Measurements from ENCODE around the gene NFIA. TPM values are rescaled to one million over a fixed set of nuclear protein-coding genes. Genes with fewer than 3 reads are reported as not detected.
A peak's percentile ranks its signal among the peaks of the same experiment; 100 is the strongest.

The NFIA gene
- total RNA-seq (2016; rRNA removed; fragmentation: Illumina TruSeq; extraction: Trizol): 14.8 and 28.5 TPM in 2 replicates
- 8.1 and 8.4 TPM in 2 replicates for total RNA-seq (2016; cell fraction: cytosol; rRNA removed; fragmentation: Illumina TruSeq; extraction: Trizol; ENCODE audit: low read depth)
- total RNA-seq (2016; cell fraction: insoluble cytoplasmic fraction; rRNA removed; fragmentation: Illumina TruSeq; extraction: Trizol): 11.5 and 25.9 TPM in 2 replicates
- 7.4 and 7.5 TPM in 2 replicates for total RNA-seq (2016; cell fraction: membrane; rRNA removed; fragmentation: Illumina TruSeq; extraction: Trizol)
- total RNA-seq (2016; cell fraction: nucleus; rRNA removed; fragmentation: Illumina TruSeq; extraction: Trizol): 110 and 115 TPM in 2 replicates
- polyA plus RNA-seq (2011; rRNA removed): 14.1 and 14.7 TPM in 2 replicates
- 11.0 and 12.6 TPM in 2 replicates for polyA plus RNA-seq (2011; cell fraction: cytosol; rRNA removed)
- 20.1 and 25.7 TPM in 2 replicates for polyA plus RNA-seq (2011; cell fraction: nucleus; rRNA removed)
- polyA plus RNA-seq (2012): 4.5 and 5.7 TPM in 2 replicates
- 0.64 and 0.71 TPM in 2 replicates for polyA plus RNA-seq (2016; cell fraction: cytosol; fragmentation: Illumina TruSeq; extraction: Trizol; ENCODE audit: low read depth)
- polyA plus RNA-seq (2016; cell fraction: insoluble cytoplasmic fraction; fragmentation: Illumina TruSeq; extraction: Trizol; ENCODE audit: low read depth): 11.5 and 13.5 TPM in 2 replicates
- 3.0 and 3.1 TPM in 2 replicates for polyA plus RNA-seq (2016; cell fraction: membrane; fragmentation: Illumina TruSeq; extraction: Trizol; ENCODE audit: low read depth)
- 15.9 and 21.9 TPM in 2 replicates for polyA plus RNA-seq (2016; cell fraction: nucleus; fragmentation: Illumina TruSeq; extraction: Trizol; ENCODE audit: insufficient read depth, low read depth)
- polyA minus RNA-seq (2011; rRNA and poly(A)+ RNA removed; ENCODE audit: low replicate concordance): 62.5 and 117 TPM in 2 replicates
- polyA minus RNA-seq (2011; cell fraction: cytosol; rRNA and poly(A)+ RNA removed): 18.3 and 19.2 TPM in 2 replicates
- polyA minus RNA-seq (2011; cell fraction: nucleus; rRNA and poly(A)+ RNA removed): 167 and 202 TPM in 2 replicates
- percentile 92 among the genes with signal in this experiment for Bru-seq, nascent RNA
- percentile 73 among the genes with signal in this experiment for BruChase-seq, experiment 1, labeled RNA remaining after a 6-hour chase
- BruChase-seq, experiment 2, labeled RNA remaining after a 2-hour chase: percentile 89 among the genes with signal in this experiment
- long read RNA-seq, experiment 1, full-length matches to known transcripts: 3 of 16 reads
- long read RNA-seq, experiment 1, partial matches to known transcripts: 5 of 16 reads
- long read RNA-seq, experiment 1, other reads (novel, unspliced or antisense): 8 of 16 reads
- long read RNA-seq, experiment 2, full-length matches to known transcripts: 5 of 8 reads
- long read RNA-seq, experiment 2, partial matches to known transcripts: 1 of 8 reads
- long read RNA-seq, experiment 2, other reads (novel, unspliced or antisense): 2 of 8 reads

GRCh38 chr1:61082311-61083012 lies at the start of gene NFIA:
NFIA (plus strand) TSS chr1:61082561.
- intact Hi-C loops (cut with micrococcal nuclease; ENCODE audit: unreplicated experiment): loop anchor here (2.0 to 10.0 kb wide), 2 partner anchors 102 to 142 kb away; no protein-coding TSS in a partner anchor
- POLR2A ChIA-PET: interaction anchor here (0.6 to 1.9 kb wide), 24 partner anchors 10 to 255 kb away, joined by 3 to 11 read pairs (median 4); no protein-coding TSS in a partner anchor
- Histone ChIP-seq H3K4me3 (replicated peaks in 1 of 3; ENCODE audit: insufficient read depth in 1 of 3, low read depth in 2 of 3, low read length in 3 of 3) (peak within 1 kb of the TSS; percentile 83 to 96 (median 95)), H3K36me3 (replicated peaks in 1 of 2; ENCODE audit: control insufficient read depth in 1 of 2, insufficient read depth in 2 of 2, low read length in 2 of 2) (no peaks in the 10 kb centered on the region), H3K4me1 (ENCODE audit: insufficient read depth, low read length) (peaks cover 58% of the 10 kb centered on the region), H2AFZ (ENCODE audit: low read length) (peak within 1 kb of the TSS; percentile 25), H3K27me3 (ENCODE audit: control insufficient read depth in 1 of 2, insufficient read depth in 2 of 2, low read length in 2 of 2) (no peaks in the 10 kb centered on the region; a peak in 1 of 5 replicates), H4K20me1 (ENCODE audit: insufficient read depth, low read length) (peaks cover 18% of the 10 kb centered on the region; the same call in 1 of the 2 replicates), H3K4me2 (ENCODE audit: low read depth, low read length) (peak within 1 kb of the TSS; percentile 81), H3K9me3 (ENCODE audit: low read length) (no peaks in the 10 kb centered on the region), H3K27ac (ENCODE audit: extremely low read length, insufficient read depth, low read length) (peak within 1 kb of the TSS; percentile 95), H3K9ac (ENCODE audit: insufficient read depth, low read depth, low read length) (peak within 1 kb of the TSS; percentile 92), H3K79me2 (ENCODE audit: insufficient read depth, low read length) (peaks cover 65% of the 10 kb centered on the region)
- in situ Hi-C loops (cut with HindIII; ENCODE audit: extremely low pct_ligation_motif_present, low pct_unique_long_range_greater_than_20kb): no loop called here
- ATAC-seq (peak; percentile 78), FAIRE-seq (no peak), DNase-seq (ENCODE audit: low spot score) (peak; percentile 83)
- WGBS (ENCODE audit: low lambda C conversion rate): under 1% methylated on average over 17 of the region's 73 CpGs
- CTCF ChIA-PET (ENCODE audit: low intra/inter-chr PET ratio, low total read pairs): no interaction called here
- BruUV-seq (replicated peaks): no TSS peak
- TF ChIP-seq MAZ (IDR thresholded peaks at IDR 0.05; ENCODE audit: borderline replicate concordance, low read depth, low read length): peak; percentile 36; the same call in 1 of the 2 replicates
- no peak for TF ChIP-seq MAZ (CRISPR knock-in tag; IDR thresholded peaks at IDR 0.05; ENCODE audit: low read depth)
- peak; percentile 35 for TF ChIP-seq KAT7 (CRISPR knock-in tag; IDR thresholded peaks at IDR 0.05; ENCODE audit: borderline replicate concordance)
- TF ChIP-seq, protein P1, sequence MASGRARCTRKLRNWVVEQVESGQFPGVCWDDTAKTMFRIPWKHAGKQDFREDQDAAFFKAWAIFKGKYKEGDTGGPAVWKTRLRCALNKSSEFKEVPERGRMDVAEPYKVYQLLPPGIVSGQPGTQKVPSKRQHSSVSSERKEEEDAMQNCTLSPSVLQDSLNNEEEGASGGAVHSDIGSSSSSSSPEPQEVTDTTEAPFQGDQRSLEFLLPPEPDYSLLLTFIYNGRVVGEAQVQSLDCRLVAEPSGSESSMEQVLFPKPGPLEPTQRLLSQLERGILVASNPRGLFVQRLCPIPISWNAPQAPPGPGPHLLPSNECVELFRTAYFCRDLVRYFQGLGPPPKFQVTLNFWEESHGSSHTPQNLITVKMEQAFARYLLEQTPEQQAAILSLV (CRISPR knock-in tag; IDR thresholded peaks at IDR 0.05; ENCODE audit: borderline replicate concordance): peak; percentile 23; the same call in 1 of the 2 replicates
- TF ChIP-seq ZNF563 (CRISPR knock-in tag; IDR thresholded peaks at IDR 0.05): no peak
- TF ChIP-seq MXI1 (IDR thresholded peaks at IDR 0.05; ENCODE audit: borderline replicate concordance, low read depth, low read length): no peak
- TF ChIP-seq MYC (CRISPR knock-in tag; IDR thresholded peaks at IDR 0.05; ENCODE audit: borderline replicate concordance): peak; percentile 6; the same call in 1 of the 2 replicates
- TF ChIP-seq ZNF790 (CRISPR knock-in tag; IDR thresholded peaks at IDR 0.05; ENCODE audit: borderline replicate concordance): no peak; the same call in 1 of the 2 replicates
- peak; percentile 20; the same call in 1 of the 2 replicates for TF ChIP-seq RAD21 (CRISPR knock-in tag; IDR thresholded peaks at IDR 0.05)
- peak; percentile 42 for TF ChIP-seq RBFOX2 (IDR thresholded peaks at IDR 0.05; ENCODE audit: low read depth, low read length)
- TF ChIP-seq, protein P2, sequence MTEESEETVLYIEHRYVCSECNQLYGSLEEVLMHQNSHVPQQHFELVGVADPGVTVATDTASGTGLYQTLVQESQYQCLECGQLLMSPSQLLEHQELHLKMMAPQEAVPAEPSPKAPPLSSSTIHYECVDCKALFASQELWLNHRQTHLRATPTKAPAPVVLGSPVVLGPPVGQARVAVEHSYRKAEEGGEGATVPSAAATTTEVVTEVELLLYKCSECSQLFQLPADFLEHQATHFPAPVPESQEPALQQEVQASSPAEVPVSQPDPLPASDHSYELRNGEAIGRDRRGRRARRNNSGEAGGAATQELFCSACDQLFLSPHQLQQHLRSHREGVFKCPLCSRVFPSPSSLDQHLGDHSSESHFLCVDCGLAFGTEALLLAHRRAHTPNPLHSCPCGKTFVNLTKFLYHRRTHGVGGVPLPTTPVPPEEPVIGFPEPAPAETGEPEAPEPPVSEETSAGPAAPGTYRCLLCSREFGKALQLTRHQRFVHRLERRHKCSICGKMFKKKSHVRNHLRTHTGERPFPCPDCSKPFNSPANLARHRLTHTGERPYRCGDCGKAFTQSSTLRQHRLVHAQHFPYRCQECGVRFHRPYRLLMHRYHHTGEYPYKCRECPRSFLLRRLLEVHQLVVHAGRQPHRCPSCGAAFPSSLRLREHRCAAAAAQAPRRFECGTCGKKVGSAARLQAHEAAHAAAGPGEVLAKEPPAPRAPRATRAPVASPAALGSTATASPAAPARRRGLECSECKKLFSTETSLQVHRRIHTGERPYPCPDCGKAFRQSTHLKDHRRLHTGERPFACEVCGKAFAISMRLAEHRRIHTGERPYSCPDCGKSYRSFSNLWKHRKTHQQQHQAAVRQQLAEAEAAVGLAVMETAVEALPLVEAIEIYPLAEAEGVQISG (CRISPR knock-in tag; IDR thresholded peaks at IDR 0.05): 0 out of 2 replicates have a peak, but pooled peaks have one; percentile 48
- peak; percentile 57; the same call in 1 of the 2 replicates for TF ChIP-seq POLR2AphosphoS5 (IDR thresholded peaks at IDR 0.05; ENCODE audit: low read depth, low read length)
- peak; percentile 37; the same call in 1 of the 2 replicates for TF ChIP-seq SAP130 (CRISPR knock-in tag; IDR thresholded peaks at IDR 0.05; ENCODE audit: low read depth)
